ENCODE data around the gene ADD2. TPM values are rescaled to one million over a fixed set of nuclear protein-coding genes. Genes with fewer than 3 reads are reported as not detected.

The ADD2 gene
- total RNA-seq, 1 experiment from 2014 or later, result 5.6 TPM

DNA sequence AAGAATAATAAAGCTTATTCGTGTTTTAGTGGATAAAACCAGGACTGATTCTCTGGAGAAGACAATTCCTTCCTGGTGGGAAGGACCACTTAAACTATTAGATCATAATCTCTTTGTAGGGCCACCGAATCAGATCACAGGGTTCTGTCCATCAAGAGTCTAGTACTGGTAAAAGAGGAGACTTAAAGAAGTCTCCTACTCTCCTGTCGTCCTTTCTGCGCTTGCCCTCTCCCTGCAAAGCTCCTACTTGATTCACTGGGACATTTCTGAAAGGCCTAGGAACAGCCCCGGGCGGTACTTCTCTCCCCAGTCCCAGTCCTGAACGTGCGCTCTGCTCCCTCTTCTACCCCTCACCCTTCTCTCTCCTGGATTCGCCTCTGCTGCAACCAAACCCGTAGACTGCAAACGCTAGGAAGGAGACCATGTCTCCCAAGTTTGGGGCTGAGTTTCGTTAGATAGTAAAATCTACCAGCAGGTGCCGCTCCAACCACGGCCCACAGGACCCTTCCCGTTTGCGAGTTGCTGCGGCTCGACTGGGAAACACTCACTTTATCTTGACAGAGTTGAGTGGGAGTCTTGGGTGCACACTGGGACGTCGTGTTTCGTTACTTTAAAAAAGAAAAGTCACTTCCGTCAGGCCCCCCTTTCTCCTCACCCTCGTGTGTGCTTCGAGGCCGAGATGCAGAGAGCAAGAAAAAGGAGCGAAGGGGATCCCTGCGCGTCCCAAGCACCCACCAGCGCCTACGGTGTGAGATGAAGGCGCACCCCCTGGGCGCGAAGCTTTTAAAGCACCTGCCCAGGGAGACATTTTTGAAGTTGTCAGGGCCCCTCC is 21.5 kb upstream of the ADD2 start:
- H3K27ac ChIP-seq (ENCODE audit: low read depth, low read length, poor library complexity, severe bottlenecking), result no peak overlapping the region
- BruUV-seq (replicated peaks), result no TSS peak
- intact Hi-C loops (cut with micrococcal nuclease; ENCODE audit: unreplicated experiment), result loop anchor here (1.0 to 10.0 kb wide), 2 partner anchors 159 to 485 kb away; partner anchors contain the start of gene FAM136A
- H3K4me3 ChIP-seq (ENCODE audit: low read depth, low read length, poor library complexity, severe bottlenecking), result peak overlapping the region; percentile 36
- H3K9me3 ChIP-seq (ENCODE audit: low read depth, low read length, poor library complexity, severe bottlenecking), result no peaks in the 10 kb centered on the region
- CTCF ChIA-PET, result interaction anchor here (0.6 to 1.0 kb wide), 5 partner anchors 17 to 427 kb away, joined by 3 to 8 read pairs (median 4); no protein-coding TSS in a partner anchor
- H3K36me3 ChIP-seq (ENCODE audit: insufficient read depth, low read length, poor library complexity, severe bottlenecking), result no peaks in the 10 kb centered on the region
- POLR2A ChIA-PET (ENCODE audit: low non-redundant PET), result no interaction called here
- H3K27me3 ChIP-seq (replicated peaks; ENCODE audit: insufficient read depth, low read depth, low read length, poor library complexity), result peaks cover 39% of the 10 kb centered on the region
- TF ChIP-seq, protein P1, sequence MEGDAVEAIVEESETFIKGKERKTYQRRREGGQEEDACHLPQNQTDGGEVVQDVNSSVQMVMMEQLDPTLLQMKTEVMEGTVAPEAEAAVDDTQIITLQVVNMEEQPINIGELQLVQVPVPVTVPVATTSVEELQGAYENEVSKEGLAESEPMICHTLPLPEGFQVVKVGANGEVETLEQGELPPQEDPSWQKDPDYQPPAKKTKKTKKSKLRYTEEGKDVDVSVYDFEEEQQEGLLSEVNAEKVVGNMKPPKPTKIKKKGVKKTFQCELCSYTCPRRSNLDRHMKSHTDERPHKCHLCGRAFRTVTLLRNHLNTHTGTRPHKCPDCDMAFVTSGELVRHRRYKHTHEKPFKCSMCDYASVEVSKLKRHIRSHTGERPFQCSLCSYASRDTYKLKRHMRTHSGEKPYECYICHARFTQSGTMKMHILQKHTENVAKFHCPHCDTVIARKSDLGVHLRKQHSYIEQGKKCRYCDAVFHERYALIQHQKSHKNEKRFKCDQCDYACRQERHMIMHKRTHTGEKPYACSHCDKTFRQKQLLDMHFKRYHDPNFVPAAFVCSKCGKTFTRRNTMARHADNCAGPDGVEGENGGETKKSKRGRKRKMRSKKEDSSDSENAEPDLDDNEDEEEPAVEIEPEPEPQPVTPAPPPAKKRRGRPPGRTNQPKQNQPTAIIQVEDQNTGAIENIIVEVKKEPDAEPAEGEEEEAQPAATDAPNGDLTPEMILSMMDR (conservative IDR thresholded peaks at IDR 0.05; ENCODE audit: low read depth, low read length), result peak; percentile 89
- TF ChIP-seq EZH2 (IDR thresholded peaks at IDR 0.05; ENCODE audit: borderline replicate concordance, low read depth, low read length, poor library complexity, severe bottlenecking), result no peak
- peaks cover 3% of the 10 kb centered on the region for H3K4me1 ChIP-seq (ENCODE audit: insufficient read depth, low read length, poor library complexity, severe bottlenecking)
- peak; percentile 80 for DNase-seq (ENCODE audit: low spot score)

DNA sequence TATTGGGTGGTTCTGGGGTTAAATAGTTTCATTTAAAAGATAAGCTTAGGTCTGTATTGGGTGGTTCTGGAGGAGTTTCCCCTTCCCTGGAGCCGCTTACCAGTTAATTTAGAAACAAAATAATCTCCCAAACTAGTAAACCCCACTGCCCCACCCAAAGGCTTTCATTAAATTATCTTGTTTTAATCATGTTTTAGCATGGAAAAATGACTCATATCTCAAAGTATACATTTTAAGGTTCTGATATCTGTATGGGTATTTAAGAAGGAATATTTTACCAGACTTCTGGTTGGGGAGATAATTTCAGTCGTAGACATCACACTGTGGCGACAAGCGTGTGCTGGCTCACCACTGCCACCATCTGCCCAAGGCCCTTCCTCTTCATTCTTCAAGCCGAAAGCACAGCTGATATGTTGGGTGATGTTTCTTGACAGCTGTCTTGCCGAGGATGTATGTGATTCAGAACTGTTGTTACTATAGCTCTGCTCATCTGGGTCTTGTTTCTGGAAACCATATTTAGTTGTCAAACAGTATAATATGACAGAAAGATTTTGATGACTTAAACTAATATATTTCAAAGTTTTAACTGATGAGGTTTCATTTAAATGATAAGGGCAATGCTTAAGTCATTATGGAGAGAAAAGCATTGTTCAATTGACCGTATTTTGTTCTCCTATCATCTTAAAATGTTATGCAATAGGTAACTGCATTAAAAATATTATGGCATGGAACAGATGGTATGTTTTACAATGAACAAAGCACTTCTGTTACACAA is 17.3 kb upstream of the ADD2 start:
- Histone ChIP-seq H3K4me3 (ENCODE audit: low read depth, low read length, poor library complexity, severe bottlenecking) (no peak overlapping the region), H3K27ac (ENCODE audit: low read depth, low read length, poor library complexity, severe bottlenecking) (no peak overlapping the region), H3K36me3 (ENCODE audit: insufficient read depth, low read length, poor library complexity, severe bottlenecking) (no peaks in the 10 kb centered on the region), H3K4me1 (ENCODE audit: insufficient read depth, low read length, poor library complexity, severe bottlenecking) (peaks cover 2% of the 10 kb centered on the region), H3K27me3 (replicated peaks; ENCODE audit: insufficient read depth, low read depth, low read length, poor library complexity) (peaks cover 13% of the 10 kb centered on the region), H3K9me3 (ENCODE audit: low read depth, low read length, poor library complexity, severe bottlenecking) (no peaks in the 10 kb centered on the region)
- DNase-seq (ENCODE audit: low spot score), result peak; percentile 64
- no peak for TF ChIP-seq EZH2 (IDR thresholded peaks at IDR 0.05; ENCODE audit: borderline replicate concordance, low read depth, low read length, poor library complexity, severe bottlenecking)
- TF ChIP-seq, protein P1 (conservative IDR thresholded peaks at IDR 0.05; ENCODE audit: low read depth, low read length), result peak; percentile 69
- intact Hi-C loops (cut with micrococcal nuclease; ENCODE audit: unreplicated experiment), result loop anchor here (1.0 to 10.0 kb wide), 2 partner anchors 130 to 481 kb away; partner anchors contain the start of gene FAM136A
- ChIA-PET POLR2A (ENCODE audit: low non-redundant PET) (no interaction called here), CTCF (interaction anchor here (0.7 to 1.4 kb wide), 2 partner anchors 17 to 163 kb away, joined by 3 to 5 read pairs; partner anchors contain the start of gene ADD2)
- no TSS peak for BruUV-seq (replicated peaks)

DNA sequence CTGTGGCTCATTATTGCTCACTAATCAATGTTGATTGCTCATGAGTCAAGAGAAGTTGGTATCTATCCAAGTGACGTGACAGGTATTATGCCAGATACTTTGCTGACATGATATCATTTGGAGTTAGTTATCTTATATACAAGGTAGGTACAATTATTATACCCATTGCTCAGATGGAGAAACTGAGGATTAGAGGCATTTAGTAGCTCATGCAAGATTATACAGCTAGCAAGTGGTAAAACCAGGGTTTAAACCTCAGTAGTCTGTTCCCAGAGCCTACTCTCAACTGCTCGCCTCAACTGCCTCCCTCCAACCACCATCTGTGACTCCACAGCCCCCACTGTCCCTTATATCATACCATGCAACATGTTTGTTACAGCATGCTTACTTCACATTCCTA is 16.3 kb upstream of the ADD2 start:
- peaks cover 3% of the 10 kb centered on the region for H3K27me3 ChIP-seq (replicated peaks; ENCODE audit: insufficient read depth, low read depth, low read length, poor library complexity)
- no peaks in the 10 kb centered on the region for H3K36me3 ChIP-seq (ENCODE audit: insufficient read depth, low read length, poor library complexity, severe bottlenecking)
- intact Hi-C loops (cut with micrococcal nuclease; ENCODE audit: unreplicated experiment), result loop anchor here (10.0 kb wide), 1 partner anchor 480 kb away; the partner anchor contains the start of gene FAM136A
- DNase-seq (ENCODE audit: low spot score), result no peak
- POLR2A ChIA-PET (ENCODE audit: low non-redundant PET), result interaction anchor here (0.5 kb wide), 1 partner anchor 681 kb away, joined by 5 read pairs; no protein-coding TSS in a partner anchor
- no peaks in the 10 kb centered on the region for H3K4me1 ChIP-seq (ENCODE audit: insufficient read depth, low read length, poor library complexity, severe bottlenecking)
- no peak overlapping the region for H3K27ac ChIP-seq (ENCODE audit: low read depth, low read length, poor library complexity, severe bottlenecking)
- no peaks in the 10 kb centered on the region for H3K9me3 ChIP-seq (ENCODE audit: low read depth, low read length, poor library complexity, severe bottlenecking)
- no peak overlapping the region for H3K4me3 ChIP-seq (ENCODE audit: low read depth, low read length, poor library complexity, severe bottlenecking)
- no peak for TF ChIP-seq EZH2 (IDR thresholded peaks at IDR 0.05; ENCODE audit: borderline replicate concordance, low read depth, low read length, poor library complexity, severe bottlenecking)
- TF ChIP-seq, protein P1 (conservative IDR thresholded peaks at IDR 0.05; ENCODE audit: low read depth, low read length), result no peak
- CTCF ChIA-PET, result interaction anchor here (0.7 to 1.4 kb wide), 2 partner anchors 16 to 676 kb away, joined by 3 to 5 read pairs; partner anchors contain the start of gene ADD2
- BruUV-seq (replicated peaks), result no TSS peak
